Measurements from ENCODE around the gene TBX15. TPM values are rescaled to one million over a fixed set of nuclear protein-coding genes. Genes with fewer than 3 reads are reported as not detected.

TBX15 gene
- total RNA-seq, 1 donor from 2014 or later, result 0.43 TPM

DNA sequence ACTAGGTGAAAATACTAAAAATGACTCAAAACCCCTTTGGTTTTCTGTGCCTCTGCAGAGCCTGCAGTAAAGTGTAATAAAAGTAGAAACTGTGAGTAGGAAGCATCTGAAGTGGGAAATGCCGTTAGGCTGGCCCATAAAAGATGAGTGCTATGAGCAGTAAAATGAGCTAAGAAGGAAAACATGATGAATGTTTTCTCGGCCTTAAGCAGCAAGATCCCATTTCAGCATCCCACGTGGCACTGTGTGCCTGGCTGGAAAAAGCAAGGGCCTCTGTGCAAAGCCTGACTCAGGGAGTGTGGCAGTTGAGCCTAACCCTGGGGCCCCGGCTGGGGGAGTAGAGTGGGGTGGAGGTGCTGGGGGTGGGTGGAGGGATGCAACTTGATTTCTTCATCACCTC is 109.5 kb downstream of the TBX15 start:
- intact Hi-C loops (cut with DNase I), result no loop called here
- DNase-seq, result no peak
- ATAC-seq (ENCODE audit: poor library complexity), result no peak

- ATAC-seq (ENCODE audit: poor library complexity), result no peak
- intact Hi-C loops (cut with DNase I), result no loop called here
- no peak for DNase-seq
Measured at GRCh38 chr1:118877668-118878396, 110.3 kb downstream of the TBX15 start.

DNA sequence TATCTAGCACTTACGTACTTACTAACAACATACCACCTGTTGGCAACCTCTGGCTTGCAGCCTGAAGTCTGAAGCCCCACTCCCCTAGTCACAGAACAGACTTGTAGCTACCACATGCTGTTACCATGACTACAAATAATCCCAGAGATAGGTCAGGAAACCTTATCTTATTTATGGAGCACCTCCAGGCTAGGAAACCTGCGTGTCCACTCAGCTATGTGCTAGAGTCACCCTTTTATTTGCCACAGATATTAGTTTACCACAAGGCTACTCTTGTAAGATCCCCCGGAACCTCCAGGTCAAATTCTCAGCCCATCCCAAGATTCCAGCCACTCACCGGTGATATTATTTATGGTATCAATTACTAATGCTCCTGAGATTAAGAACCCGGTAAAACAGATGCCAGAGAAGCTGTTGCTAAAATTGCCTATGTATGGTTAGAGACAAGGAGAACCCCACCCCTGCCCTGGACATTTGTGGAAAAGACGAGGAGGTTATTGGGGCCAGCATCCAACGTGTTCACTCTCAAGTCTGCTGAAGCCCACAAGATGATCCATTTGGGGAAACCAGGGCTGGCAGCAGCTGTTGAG is 116.5 kb downstream of the TBX15 start:
- DNase-seq, result no peak
- intact Hi-C loops (cut with DNase I), result no loop called here
- ATAC-seq (ENCODE audit: poor library complexity), result no peak

DNA sequence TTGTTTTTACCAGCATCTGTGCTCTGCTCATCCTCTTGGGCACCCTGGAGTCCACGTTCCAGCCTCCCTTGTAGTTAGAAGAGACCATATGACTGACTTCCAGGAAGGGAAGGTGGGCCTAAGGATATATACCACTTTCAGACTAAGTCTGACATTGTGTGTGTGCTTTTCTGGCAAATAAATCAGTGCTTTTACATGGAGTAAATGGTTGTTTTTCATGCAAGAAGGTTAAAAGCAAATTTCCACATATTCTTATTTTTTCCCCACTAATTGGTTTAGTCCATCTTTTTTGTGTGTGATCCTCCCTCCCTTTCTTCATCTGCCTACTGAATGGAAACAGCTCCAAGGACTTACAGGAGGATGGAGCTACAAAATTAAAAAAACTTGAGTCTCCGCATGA is 119.8 kb downstream of the TBX15 start:
- intact Hi-C loops (cut with DNase I), result no loop called here
- ATAC-seq (ENCODE audit: poor library complexity), result no peak
- DNase-seq, result no peak

DNA sequence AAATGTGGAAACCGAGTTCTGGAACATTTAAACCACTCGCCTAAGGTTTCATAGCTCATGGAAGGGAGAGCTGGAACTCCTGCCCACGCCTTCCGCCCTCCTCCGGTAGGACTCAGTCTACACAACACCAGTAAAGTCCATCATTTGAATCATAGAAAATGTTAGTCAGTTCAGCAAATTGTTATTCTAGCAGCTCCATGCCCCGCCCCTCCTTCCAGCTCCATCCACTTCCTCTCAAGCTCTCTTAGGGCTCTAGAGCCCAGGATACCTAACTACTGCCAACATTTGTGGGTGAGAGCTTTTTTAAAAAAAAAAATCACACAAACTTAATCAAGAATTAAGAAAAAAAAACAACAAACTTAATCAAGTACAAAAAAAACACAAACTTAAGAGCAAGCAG is 121.8 kb downstream of the TBX15 start:
- intact Hi-C loops (cut with DNase I), result no loop called here
- DNase-seq (no peak), ATAC-seq (ENCODE audit: poor library complexity) (no peak)

DNA sequence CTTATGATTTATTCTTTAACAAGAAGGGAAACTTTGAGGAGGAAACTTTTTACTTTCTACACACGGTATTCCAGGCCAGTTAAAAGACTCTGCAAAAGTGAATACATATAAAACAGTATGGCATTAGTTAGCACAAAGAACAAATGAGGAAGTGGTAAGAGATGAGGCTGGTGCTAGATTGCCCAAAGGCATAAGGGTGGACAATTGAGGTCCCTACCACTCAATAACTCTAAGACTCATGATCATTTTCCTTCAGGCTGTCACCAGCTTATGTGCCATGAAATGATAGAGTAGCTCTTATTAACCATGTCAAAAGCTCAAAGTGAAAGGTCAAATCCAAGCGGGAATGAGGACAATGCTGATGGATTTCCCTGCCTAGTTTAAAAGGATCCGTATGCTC is 124.5 kb downstream of the TBX15 start:
- no peak for ATAC-seq (ENCODE audit: poor library complexity)
- intact Hi-C loops (cut with DNase I), result no loop called here
- DNase-seq, result no peak

DNA sequence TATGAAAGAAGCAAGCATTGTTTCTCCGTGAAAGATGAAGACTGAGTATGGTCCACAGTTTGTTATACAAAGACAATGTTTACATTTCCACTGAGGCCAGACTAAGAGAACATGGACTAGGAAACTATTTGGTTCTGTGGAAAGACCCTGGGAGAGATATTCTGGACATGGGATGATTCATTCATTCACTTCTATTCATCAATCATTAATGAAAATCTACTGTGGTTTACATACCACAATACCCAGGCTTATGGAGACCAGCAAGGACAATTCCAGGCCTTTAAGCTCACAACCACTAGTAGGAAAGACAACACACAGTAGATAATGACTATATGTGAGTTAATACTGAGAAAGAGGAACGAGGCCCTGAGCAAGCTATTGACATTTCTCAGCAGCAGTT is 125.4 kb downstream of the TBX15 start:
- ATAC-seq (ENCODE audit: poor library complexity) (no peak), DNase-seq (no peak)
- intact Hi-C loops (cut with DNase I), result no loop called here

GRCh38 chr1:118861216-118861615 is 126.9 kb downstream of the TBX15 start:
- intact Hi-C loops (cut with DNase I), result no loop called here
- no peak for ATAC-seq (ENCODE audit: poor library complexity)
- no peak for DNase-seq

DNA sequence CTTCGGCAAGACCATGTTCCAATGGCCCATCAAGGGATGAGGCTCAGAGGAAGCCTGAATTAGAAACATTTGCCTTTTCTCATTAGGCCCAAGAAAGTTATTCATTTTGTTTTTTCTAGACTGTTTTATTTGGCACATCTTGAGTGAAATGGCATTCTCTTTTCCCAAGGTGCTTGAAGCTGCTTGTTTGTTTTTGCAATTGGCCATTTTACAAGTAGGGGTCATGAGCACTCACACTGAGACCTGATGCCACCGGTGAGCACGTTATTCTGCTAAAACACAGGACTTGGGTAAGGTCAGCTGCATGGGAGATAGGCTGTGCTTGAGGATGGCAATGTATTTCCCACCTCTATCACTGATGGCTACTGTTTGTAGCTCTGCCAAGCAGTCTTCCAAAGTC is 128.1 kb downstream of the TBX15 start:
- ATAC-seq (ENCODE audit: poor library complexity), result no peak
- no peak for DNase-seq
- intact Hi-C loops (cut with DNase I), result no loop called here

GRCh38 chr1:118846443-118846842 is 141.7 kb downstream of the TBX15 start:
- no peak for ATAC-seq (ENCODE audit: poor library complexity)
- intact Hi-C loops (cut with DNase I), result no loop called here
- DNase-seq, result no peak

GRCh38 chr1:118842452-118843201 is 145.5 kb downstream of the TBX15 start:
- ATAC-seq (ENCODE audit: poor library complexity) (no peak), DNase-seq (no peak)
- intact Hi-C loops (cut with DNase I), result no loop called here

- DNase-seq (no peak), ATAC-seq (ENCODE audit: poor library complexity) (no peak)
- intact Hi-C loops (cut with DNase I), result no loop called here
Measured at GRCh38 chr1:118841521-118841920, 146.6 kb downstream of the TBX15 start.

Other genes with a start within 250 kb of the TBX15 start
- 6.5 TPM for gene WARS2, start 152.3 kb upstream of the TBX15 start, total RNA-seq